ENCODE data around the gene ZNF624.

GRCh38 chr17:16599537-16599936, 54.1 kb downstream of the ZNF624 start:
- TF ChIP-seq POLR2AphosphoS5 (IDR thresholded peaks at IDR 0.05; ENCODE audit: low read depth, low read length) (no peak), TAF1 (IDR thresholded peaks at IDR 0.05; ENCODE audit: borderline replicate concordance, insufficient read depth, low read length) (no peak), SIN3A (IDR thresholded peaks at IDR 0.05; ENCODE audit: borderline replicate concordance, insufficient read depth, low read length) (no peak)

Measured in PFSK-1 (cell line).